Measurements from ENCODE around the gene TMPRSS9. TPM values are rescaled to one million over a fixed set of nuclear protein-coding genes. Genes with fewer than 3 reads are reported as not detected.

Gene TMPRSS9
- total RNA-seq, 1 experiment from 2014 or later, result 0.66 TPM

GRCh38 chr19:2421581-2422306, 61.7 kb downstream of the TMPRSS9 start:
- Histone ChIP-seq H3K4me3 (ENCODE audit: low read depth, low read length) (no peak overlapping the region), H3K9me3 (no peaks in the 10 kb centered on the region), H3K4me1 (peaks cover 6% of the 10 kb centered on the region; the same call in 1 of the 2 replicates), H3K36me3 (ENCODE audit: control insufficient read depth, insufficient read depth, low read length) (no peaks in the 10 kb centered on the region; the same call in 1 of the 2 replicates), H3K27me3 (replicated peaks; ENCODE audit: control insufficient read depth, insufficient read depth, low read length) (no peaks in the 10 kb centered on the region)
- no TSS peak for BruUV-seq (replicated peaks)
- intact Hi-C loops (cut with micrococcal nuclease; ENCODE audit: unreplicated experiment), result no loop called here
- no peak for TF ChIP-seq CTCF (IDR thresholded peaks at IDR 0.05; ENCODE audit: insufficient read depth in 1 of 2, low read depth in 1 of 2, low read length in 1 of 2, severe bottlenecking in 1 of 2, unreplicated experiment in 1 of 2)
- no peak for DNase-seq
- no peak overlapping the region for H3K4me3 Mint-ChIP-seq (ENCODE audit: unreplicated experiment)
- no peaks in the 10 kb centered on the region for H3K4me1 Mint-ChIP-seq (ENCODE audit: low read depth, unreplicated experiment)
- H3K27me3 Mint-ChIP-seq (ENCODE audit: insufficient read depth, unreplicated experiment), result no peaks in the 10 kb centered on the region
- peaks cover 23% of the 10 kb centered on the region for H3K36me3 Mint-ChIP-seq (ENCODE audit: insufficient read depth, unreplicated experiment)
- ChIA-PET POLR2A (no interaction called here), CTCF (no interaction called here)
- no peak overlapping the region for H3K27ac Mint-ChIP-seq (ENCODE audit: unreplicated experiment)
- H3K9me3 Mint-ChIP-seq (ENCODE audit: unreplicated experiment), result no peaks in the 10 kb centered on the region

- Mint-ChIP-seq H3K36me3 (ENCODE audit: insufficient read depth, unreplicated experiment) (peaks cover 38% of the 10 kb centered on the region), H3K27me3 (ENCODE audit: insufficient read depth, unreplicated experiment) (no peaks in the 10 kb centered on the region), H3K27ac (ENCODE audit: unreplicated experiment) (no peak overlapping the region), H3K4me1 (ENCODE audit: low read depth, unreplicated experiment) (peaks cover 5% of the 10 kb centered on the region), H3K4me3 (ENCODE audit: unreplicated experiment) (no peak overlapping the region), H3K9me3 (ENCODE audit: unreplicated experiment) (no peaks in the 10 kb centered on the region)
- no TSS peak for BruUV-seq (replicated peaks)
- no peaks in the 10 kb centered on the region for H3K27me3 ChIP-seq (replicated peaks; ENCODE audit: control insufficient read depth, insufficient read depth, low read length)
- POLR2A ChIA-PET, result no interaction called here
- H3K4me3 ChIP-seq (ENCODE audit: low read depth, low read length), result no peak overlapping the region
- intact Hi-C loops (cut with micrococcal nuclease; ENCODE audit: unreplicated experiment), result no loop called here
- no peaks in the 10 kb centered on the region for H3K9me3 ChIP-seq
- H3K36me3 ChIP-seq (ENCODE audit: control insufficient read depth, insufficient read depth, low read length), result no peaks in the 10 kb centered on the region; the same call in 1 of the 2 replicates
- TF ChIP-seq CTCF (IDR thresholded peaks at IDR 0.05; ENCODE audit: insufficient read depth in 1 of 2, low read depth in 1 of 2, low read length in 1 of 2, severe bottlenecking in 1 of 2, unreplicated experiment in 1 of 2), result no peak
- peaks cover 10% of the 10 kb centered on the region for H3K4me1 ChIP-seq
- no peak for DNase-seq
- CTCF ChIA-PET, result no interaction called here
Observed at GRCh38 chr19:2423071-2423914, 63.2 kb downstream of the TMPRSS9 start.

- Mint-ChIP-seq H3K4me3 (ENCODE audit: unreplicated experiment) (peak overlapping the region; percentile 27), H3K9me3 (ENCODE audit: unreplicated experiment) (no peaks in the 10 kb centered on the region), H3K4me1 (ENCODE audit: low read depth, unreplicated experiment) (peaks cover 5% of the 10 kb centered on the region), H3K27me3 (ENCODE audit: insufficient read depth, unreplicated experiment) (no peaks in the 10 kb centered on the region), H3K36me3 (ENCODE audit: insufficient read depth, unreplicated experiment) (peaks cover 39% of the 10 kb centered on the region), H3K27ac (ENCODE audit: unreplicated experiment) (no peak overlapping the region)
- no TSS peak for BruUV-seq (replicated peaks)
- Histone ChIP-seq H3K27me3 (replicated peaks; ENCODE audit: control insufficient read depth, insufficient read depth, low read length) (no peaks in the 10 kb centered on the region), H3K36me3 (ENCODE audit: control insufficient read depth, insufficient read depth, low read length) (no peaks in the 10 kb centered on the region; the same call in 1 of the 2 replicates), H3K4me1 (peaks cover 17% of the 10 kb centered on the region), H3K9me3 (no peaks in the 10 kb centered on the region), H3K4me3 (ENCODE audit: low read depth, low read length) (no peak overlapping the region)
- POLR2A ChIA-PET, result no interaction called here
- CTCF ChIA-PET, result interaction anchor here (0.6 kb wide), 1 partner anchor 32 kb away, joined by 3 read pairs; no protein-coding TSS in a partner anchor
- TF ChIP-seq CTCF (IDR thresholded peaks at IDR 0.05; ENCODE audit: insufficient read depth in 1 of 2, low read depth in 1 of 2, low read length in 1 of 2, severe bottlenecking in 1 of 2, unreplicated experiment in 1 of 2), result no peak
- intact Hi-C loops (cut with micrococcal nuclease; ENCODE audit: unreplicated experiment), result no loop called here
- no peak for DNase-seq
Observed at GRCh38 chr19:2423915-2424685, 64.0 kb downstream of the TMPRSS9 start.

All from Caco-2 (cell line).